ENCODE measurements around the gene RSU1.

Gene RSU1

GRCh38 chr10:16643502-16643901 lies 173.7 kb downstream of the RSU1 start:
- TF ChIP-seq, protein P1, sequence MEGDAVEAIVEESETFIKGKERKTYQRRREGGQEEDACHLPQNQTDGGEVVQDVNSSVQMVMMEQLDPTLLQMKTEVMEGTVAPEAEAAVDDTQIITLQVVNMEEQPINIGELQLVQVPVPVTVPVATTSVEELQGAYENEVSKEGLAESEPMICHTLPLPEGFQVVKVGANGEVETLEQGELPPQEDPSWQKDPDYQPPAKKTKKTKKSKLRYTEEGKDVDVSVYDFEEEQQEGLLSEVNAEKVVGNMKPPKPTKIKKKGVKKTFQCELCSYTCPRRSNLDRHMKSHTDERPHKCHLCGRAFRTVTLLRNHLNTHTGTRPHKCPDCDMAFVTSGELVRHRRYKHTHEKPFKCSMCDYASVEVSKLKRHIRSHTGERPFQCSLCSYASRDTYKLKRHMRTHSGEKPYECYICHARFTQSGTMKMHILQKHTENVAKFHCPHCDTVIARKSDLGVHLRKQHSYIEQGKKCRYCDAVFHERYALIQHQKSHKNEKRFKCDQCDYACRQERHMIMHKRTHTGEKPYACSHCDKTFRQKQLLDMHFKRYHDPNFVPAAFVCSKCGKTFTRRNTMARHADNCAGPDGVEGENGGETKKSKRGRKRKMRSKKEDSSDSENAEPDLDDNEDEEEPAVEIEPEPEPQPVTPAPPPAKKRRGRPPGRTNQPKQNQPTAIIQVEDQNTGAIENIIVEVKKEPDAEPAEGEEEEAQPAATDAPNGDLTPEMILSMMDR (conservative IDR thresholded peaks at IDR 0.05): no peak
- no peak for TF ChIP-seq ZFX (IDR thresholded peaks at IDR 0.05)
- H3K27ac ChIP-seq: no peak overlapping the region

DNA sequence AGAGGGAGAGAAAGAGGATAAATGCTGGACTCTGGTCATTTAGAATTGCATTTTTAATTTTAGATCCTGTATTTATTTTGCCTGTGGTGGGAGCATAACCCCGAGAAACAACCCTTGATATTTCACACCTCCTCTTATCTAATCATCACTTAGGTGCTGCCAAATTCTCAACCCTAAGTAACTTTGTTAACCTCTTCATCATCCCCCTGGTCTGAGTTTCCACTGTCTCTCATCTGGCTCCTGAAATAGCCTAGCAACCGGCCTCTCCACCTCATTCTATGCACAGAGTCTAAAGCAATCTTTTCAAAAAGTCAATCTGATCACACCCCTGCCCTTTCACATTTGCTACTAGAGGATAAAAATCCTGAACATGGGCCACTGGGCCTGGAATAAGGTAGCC lies 177.1 kb downstream of the RSU1 start:
- no peak for TF ChIP-seq ZFX (IDR thresholded peaks at IDR 0.05)
- TF ChIP-seq, protein P1 (conservative IDR thresholded peaks at IDR 0.05): no peak
- H3K27ac ChIP-seq: no peak overlapping the region

DNA sequence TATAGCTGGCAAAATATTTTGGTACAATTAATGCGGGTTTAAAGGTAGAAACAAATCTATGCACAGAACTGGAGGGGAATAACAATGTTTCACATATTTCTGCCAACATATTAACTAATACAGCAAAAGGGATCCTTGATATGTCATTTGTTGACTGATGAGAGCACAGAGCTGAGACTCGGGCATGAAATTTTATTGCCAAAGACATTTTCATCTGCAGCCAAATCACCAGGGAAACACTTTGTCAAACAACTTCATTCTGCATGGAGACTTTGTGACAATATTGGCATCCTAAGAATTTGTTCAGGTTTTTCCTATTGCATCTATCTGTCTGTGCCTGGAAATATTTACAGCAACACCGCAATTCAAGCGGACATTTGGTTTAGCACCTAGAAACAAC lies 177.8 kb downstream of the RSU1 start:
- TF ChIP-seq, protein P1 (conservative IDR thresholded peaks at IDR 0.05): no peak
- TF ChIP-seq ZFX (IDR thresholded peaks at IDR 0.05): no peak

DNA sequence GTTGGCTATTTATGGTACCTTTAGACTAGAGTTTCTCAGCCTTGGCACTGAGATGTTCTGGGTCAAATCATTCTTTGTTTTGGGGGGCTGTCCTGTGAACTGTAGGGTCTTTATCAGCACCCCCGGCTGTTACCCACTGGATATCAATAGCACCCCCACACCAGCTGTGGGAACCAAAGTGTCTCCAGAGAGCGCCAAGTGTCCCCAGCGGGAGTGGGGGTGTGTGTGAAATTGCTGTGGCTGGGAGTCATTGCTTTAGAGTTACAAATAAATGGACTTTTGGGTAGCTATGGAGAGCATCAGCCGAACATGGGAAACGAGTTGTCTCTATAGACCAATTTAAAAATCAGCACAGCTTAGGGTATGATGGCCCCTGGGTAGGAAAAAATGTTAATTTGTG lies 184.2 kb downstream of the RSU1 start:
- no peak overlapping the region for H3K27ac ChIP-seq
- TF ChIP-seq, protein P1 (conservative IDR thresholded peaks at IDR 0.05): no peak
- no peak for TF ChIP-seq ZFX (IDR thresholded peaks at IDR 0.05)

More for the DNA sequence above, 177.8 kb downstream of the RSU1 start:
- H3K27ac ChIP-seq: no peak overlapping the region

- H3K27ac ChIP-seq: no peak overlapping the region
- TF ChIP-seq, protein P1 (conservative IDR thresholded peaks at IDR 0.05): no peak
- TF ChIP-seq ZFX (IDR thresholded peaks at IDR 0.05): no peak
Observed at GRCh38 chr10:16626697-16627096, 190.5 kb downstream of the RSU1 start.

- TF ChIP-seq, protein P1 (conservative IDR thresholded peaks at IDR 0.05): no peak
- TF ChIP-seq ZFX (IDR thresholded peaks at IDR 0.05): no peak
- H3K27ac ChIP-seq: no peak overlapping the region
Observed at GRCh38 chr10:16612981-16613355, 204.3 kb downstream of the RSU1 start.

DNA sequence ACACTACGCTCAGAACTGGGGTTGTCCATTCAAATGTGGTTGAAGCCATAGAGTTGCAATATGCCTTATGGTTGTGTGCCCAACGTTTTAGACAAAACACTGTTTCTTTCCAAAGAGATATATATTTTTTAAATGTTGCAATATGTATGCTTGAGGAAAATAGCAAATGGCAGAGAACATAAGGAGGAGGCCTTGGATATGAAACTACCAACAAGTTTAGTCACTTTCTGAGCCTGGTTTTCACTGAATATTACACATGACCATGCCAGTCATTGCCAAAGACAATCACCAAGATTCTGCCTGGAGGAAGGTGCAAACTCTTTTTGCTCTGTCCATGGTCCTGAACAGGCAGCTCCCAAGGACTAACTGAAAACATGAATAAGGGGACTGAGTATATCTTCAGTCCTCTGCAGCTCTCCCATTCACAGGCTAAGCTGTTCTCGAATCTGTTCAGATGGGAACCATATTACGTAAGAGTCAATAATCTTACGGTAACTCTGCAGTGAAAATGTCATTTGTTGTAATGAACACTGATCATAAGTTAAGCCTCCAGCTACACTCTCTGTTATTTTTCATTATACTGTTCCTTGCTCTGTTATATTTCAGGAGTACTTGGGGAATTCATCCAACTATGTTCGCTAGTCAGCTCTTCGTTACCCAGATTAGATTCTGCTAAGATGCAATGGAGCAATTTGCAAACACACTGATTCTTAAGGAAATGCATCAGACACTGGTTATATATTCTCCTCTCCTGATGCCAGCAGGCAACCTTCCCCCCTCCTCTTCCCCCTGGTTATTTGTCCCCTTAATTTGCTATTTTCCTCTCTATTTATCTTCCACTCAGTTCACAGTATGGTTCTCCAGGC lies 204.9 kb downstream of the RSU1 start:
- no peak overlapping the region for H3K27ac ChIP-seq
- no peak for TF ChIP-seq ZFX (IDR thresholded peaks at IDR 0.05)
- TF ChIP-seq, protein P1 (conservative IDR thresholded peaks at IDR 0.05): no peak

All from C4-2B (cell line).